Esophagus muscularis mucosa (tissue), 4 donors: ENCODE data around the gene INCA1. TPM values are rescaled to one million over a fixed set of nuclear protein-coding genes. Genes with fewer than 3 reads are reported as not detected.

ENCODE experiments used
- DNase-seq: peaks from one replicate; pipeline ENCODE4 v3.0.0-alpha.2; 2017; ENCODE audit errors: extremely low spot score
- H3K27ac ChIP-seq, 4 donors: fragments of 200-600 bp; sonication (generic); replicated peaks in 1 of 4; 1 replicate in 3 of 4; 2 replicates in 1 of 4; pipeline ENCODE4 v1.5.1; 2016 to 2019; ENCODE audit warnings: mild to moderate bottlenecking in 1 of 4
- H3K27me3 ChIP-seq, 4 donors: fragments of 200-600 bp; sonication (generic); one replicate each; pipeline versions ENCODE4 v1.5.1 to v1.6.0; 2016 to 2019
- H3K36me3 ChIP-seq, 4 donors: fragments of 200-600 bp; sonication (generic); one replicate each; pipeline ENCODE4 v1.5.1; 2016 to 2019
- H3K4me1 ChIP-seq, 4 donors: fragments of 200-600 bp; sonication (generic); one replicate each; pipeline ENCODE4 v1.5.1; 2016 to 2019
- H3K4me3 ChIP-seq, 4 donors: fragments of 200-600 bp; sonication (generic); 1 replicate in 2 of 4; 2 replicates in 2 of 4; pipeline ENCODE4 v1.5.1; 2016 to 2019; ENCODE audit warnings: mild to moderate bottlenecking in 4 of 4, moderate library complexity in 1 of 4
- H3K9me3 ChIP-seq, 4 donors: fragments of 200-600 bp; sonication (generic); 1 replicate in 3 of 4; 2 replicates in 1 of 4; pipeline ENCODE4 v1.5.1; 2016 to 2019
- CTCF ChIP-seq, 3 experiments: fragments of 200-600 bp in 2 of 3; fragments of 450-650 bp in 1 of 3; sonication (generic) in 2 of 3; IDR thresholded peaks; one replicate each; pipeline ENCODE4 v1.5.1; 2017 to 2019; ENCODE audit warnings: antibody characterized with exemption in 3 of 3, mild to moderate bottlenecking in 2 of 3, moderate library complexity in 1 of 3
- EP300 ChIP-seq: sonication (generic); formaldehyde crosslinking; IDR thresholded peaks from one replicate; pipeline ENCODE4 v1.6.1; 2017; ENCODE audit warnings: antibody characterized with exemption
- POLR2A ChIP-seq: fragments of 450-650 bp; IDR thresholded peaks from one replicate; pipeline ENCODE4 v1.6.1; 2017; ENCODE audit warnings: antibody characterized with exemption, moderate library complexity, mild to moderate bottlenecking, low read depth
- POLR2AphosphoS5 ChIP-seq, 2 donors: sonication (generic); formaldehyde crosslinking; IDR thresholded peaks; one replicate each; pipeline ENCODE4 v1.6.1; 2017; ENCODE audit warnings: antibody characterized with exemption in 2 of 2
- WGBS: methylation state at CpG from one replicate; pipeline ENCODE4 v1.1.5; 2018; 5-methylcytosine and 5-hydroxymethylcytosine counted together
- intact Hi-C: fragments of 100-400 bp; cut with DNase I; formaldehyde crosslinking; loops from one replicate; pipeline ENCODE4 v1.15.1; 2023
- total RNA-seq, 4 donors: library from RNA; depleted of rRNA; stranded (reverse); fragments of >200 nt; gene quantifications; one replicate each; pipeline versions ENCODE4 v1.1.0 to v1.2.1, GENCODE V29; 2016

The INCA1 gene
- total RNA-seq, 4 donors from 2014 or later = 1.3 to 4.6 (median 3.0) TPM

- Histone ChIP-seq H3K9me3 (no peaks in the 10 kb centered on the region), H3K27ac (no peak overlapping the region), H3K4me3 (no peak overlapping the region), H3K27me3 (no peaks in the 10 kb centered on the region), H3K36me3 (peaks cover 63 to 67% (median 64%) of the 10 kb centered on the region in 4 donors), H3K4me1 (peaks cover 25 to 31% (median 27%) of the 10 kb centered on the region in 4 donors)
- 91% methylated on average over 16 of the region's 20 CpGs for WGBS
- intact Hi-C loops = no loop called here
- no peak for TF ChIP-seq POLR2AphosphoS5 (IDR thresholded peaks at IDR 0.05)
- TF ChIP-seq EP300 = no peak
- TF ChIP-seq POLR2A = no peak
- TF ChIP-seq CTCF (IDR thresholded peaks at IDR 0.05) = no peak
- no peak for DNase-seq
Measured at GRCh38 chr17:5002121-5002788, 4.9 kb upstream of the INCA1 start.

- intact Hi-C loops = no loop called here
- DNase-seq = no peak
- no peak for TF ChIP-seq EP300
- TF ChIP-seq POLR2A = peak; percentile 67
- no peak for TF ChIP-seq CTCF (IDR thresholded peaks at IDR 0.05)
- TF ChIP-seq POLR2AphosphoS5 (IDR thresholded peaks at IDR 0.05) = peak; percentile 69 to 71
- 31% methylated on average over 11 of the region's 11 CpGs for WGBS
- Histone ChIP-seq H3K27ac (peak overlapping the region; percentile 90 to 99 (median 96)), H3K9me3 (no peaks in the 10 kb centered on the region), H3K27me3 (no peaks in the 10 kb centered on the region), H3K36me3 (peaks cover 43 to 47% (median 44%) of the 10 kb centered on the region in 4 donors), H3K4me3 (peak overlapping the region; percentile 90 to 99 (median 96)), H3K4me1 (peaks cover 32 to 40% (median 35%) of the 10 kb centered on the region in 4 donors)
Measured at GRCh38 chr17:5000237-5000639, 2.9 kb upstream of the INCA1 start.

GRCh38 chr17:4999430-5000093 lies 2.2 kb upstream of the INCA1 start:
- TF ChIP-seq POLR2AphosphoS5 (IDR thresholded peaks at IDR 0.05) (no peak), POLR2A (no peak), CTCF (IDR thresholded peaks at IDR 0.05) (no peak), EP300 (no peak)
- Histone ChIP-seq H3K9me3 (no peaks in the 10 kb centered on the region), H3K27ac (peak overlapping the region; percentile 90 to 99 (median 96)), H3K36me3 (peaks cover 36 to 40% (median 37%) of the 10 kb centered on the region in 4 donors), H3K4me3 (peak overlapping the region; percentile 90 to 99 (median 96)), H3K4me1 (peaks cover 32 to 40% (median 35%) of the 10 kb centered on the region in 4 donors), H3K27me3 (no peaks in the 10 kb centered on the region)
- intact Hi-C loops = no loop called here
- no peak for DNase-seq
- WGBS = 63% methylated on average over 11 of the region's 12 CpGs

- WGBS = 22% methylated on average over 14 of the region's 14 CpGs
- Histone ChIP-seq H3K9me3 (no peaks in the 10 kb centered on the region), H3K27me3 (no peaks in the 10 kb centered on the region), H3K36me3 (peaks cover 29 to 33% (median 31%) of the 10 kb centered on the region in 4 donors), H3K27ac (peak overlapping the region; percentile 90 to 99 (median 96)), H3K4me3 (peak overlapping the region; percentile 90 to 99 (median 96)), H3K4me1 (peaks cover 32 to 40% (median 35%) of the 10 kb centered on the region in 4 donors)
- intact Hi-C loops = no loop called here
- no peak for DNase-seq
- TF ChIP-seq EP300 (no peak), POLR2AphosphoS5 (IDR thresholded peaks at IDR 0.05) (no peak), CTCF (IDR thresholded peaks at IDR 0.05) (no peak), POLR2A (no peak)
Measured at GRCh38 chr17:4998732-4999429, 1.6 kb upstream of the INCA1 start.
